ENCODE results near the gene PHF13.
"Not testable (repeated sequence)": the region's sequence is repeated elsewhere in the genome, so short reads cannot be mapped to it uniquely, and the experiment has no call there.

The PHF13 gene

DNA sequence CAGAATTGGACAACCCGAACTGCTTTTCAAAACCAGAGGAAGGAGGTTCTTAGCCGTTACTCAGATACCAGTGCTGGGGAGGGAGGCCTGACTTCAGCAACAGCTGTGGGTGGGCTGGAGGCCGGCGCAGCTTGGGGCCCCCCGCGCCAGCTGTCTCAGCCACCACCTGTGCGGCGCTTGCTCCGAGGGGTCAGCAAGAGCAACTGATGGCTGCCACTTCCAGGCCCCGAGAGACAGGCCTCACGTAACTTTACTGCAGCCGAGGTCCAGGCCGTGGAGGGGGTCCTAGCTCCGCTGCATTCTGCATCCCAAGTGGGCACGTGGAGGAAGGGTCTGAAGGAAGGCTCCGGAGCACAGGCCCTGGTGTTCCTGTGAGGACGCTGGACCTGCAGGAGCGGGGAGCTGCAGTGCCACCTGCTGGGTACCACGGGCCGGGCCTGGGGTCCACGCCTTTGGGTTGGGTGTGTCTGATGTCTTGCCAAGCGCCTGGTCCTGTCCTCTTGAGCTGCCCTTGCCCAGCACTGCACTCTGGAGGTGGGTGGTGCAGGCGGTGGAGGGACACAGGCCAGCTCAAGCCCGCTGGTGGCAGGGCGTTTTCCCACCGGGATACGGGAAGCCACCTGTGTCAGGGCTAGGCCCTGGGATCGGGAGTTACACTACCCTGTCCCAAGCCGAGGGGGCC is 21.0 kb downstream of the PHF13 start:
- H3K4me3 ChIP-seq (ENCODE audit: extremely low read depth, insufficient read depth, low read length, poor library complexity, severe bottlenecking) = no peak overlapping the region
- peaks cover 87% of the 10 kb centered on the region for H3K36me3 ChIP-seq (ENCODE audit: control insufficient read depth, insufficient read depth, low read length)
- no peaks in the 10 kb centered on the region for H3K4me1 ChIP-seq (ENCODE audit: control insufficient read depth, insufficient read depth, low read length, poor library complexity, severe bottlenecking)
- H3K9me3 ChIP-seq (ENCODE audit: control insufficient read depth, low read length) = no peaks in the 10 kb centered on the region
- no peak overlapping the region for H3K27ac ChIP-seq (ENCODE audit: low read depth, low read length, severe bottlenecking)
- WGBS, 2 experiments (ENCODE audit: insufficient coverage in 2 of 2) = 87 to 91% methylated on average over 23 to 27 of the region's 29 CpGs

DNA sequence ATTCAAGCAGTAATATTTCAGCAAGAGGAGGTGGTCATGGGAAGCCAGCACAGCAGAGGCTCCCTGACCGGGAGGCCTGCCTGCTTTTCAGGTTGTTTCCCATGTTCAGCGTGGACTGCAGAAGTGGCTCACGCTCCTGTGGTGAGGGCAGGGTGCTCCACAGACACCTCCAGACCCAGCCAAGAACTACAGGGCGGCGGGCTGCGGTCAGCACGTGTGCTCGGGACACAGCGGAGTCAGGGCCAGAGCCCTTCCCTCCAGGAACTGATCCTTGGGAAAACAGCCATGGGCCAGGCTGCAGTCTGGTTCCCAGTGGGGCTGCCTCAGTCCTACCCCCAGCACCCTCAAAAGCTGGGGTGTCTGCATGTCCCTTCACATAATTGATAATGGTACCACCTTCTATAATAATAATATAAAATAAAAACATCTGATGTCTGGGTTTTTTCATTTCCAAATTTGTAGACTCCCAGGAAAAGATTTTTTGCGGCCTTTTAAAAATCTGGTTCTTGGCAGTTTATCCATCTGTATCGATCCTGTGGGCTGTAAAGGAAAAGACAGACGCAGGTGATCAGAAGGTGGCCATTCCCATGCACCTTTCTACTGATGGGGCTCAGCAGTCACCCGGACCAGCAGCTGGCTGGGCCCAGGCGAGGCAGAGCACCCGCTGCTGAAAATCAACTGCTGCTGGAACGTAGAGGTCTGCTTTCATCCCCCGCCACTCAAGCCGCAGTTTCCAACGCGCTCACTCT is 21.8 kb downstream of the PHF13 start:
- WGBS, 2 experiments (ENCODE audit: insufficient coverage in 2 of 2) = 91 to 92% methylated on average over 17 to 18 of the region's 20 CpGs
- H3K4me3 ChIP-seq (ENCODE audit: extremely low read depth, insufficient read depth, low read length, poor library complexity, severe bottlenecking) = no peak overlapping the region
- H3K4me1 ChIP-seq (ENCODE audit: control insufficient read depth, insufficient read depth, low read length, poor library complexity, severe bottlenecking) = no peaks in the 10 kb centered on the region
- peaks cover 90% of the 10 kb centered on the region for H3K36me3 ChIP-seq (ENCODE audit: control insufficient read depth, insufficient read depth, low read length)
- no peak overlapping the region for H3K27ac ChIP-seq (ENCODE audit: low read depth, low read length, severe bottlenecking)
- H3K9me3 ChIP-seq (ENCODE audit: control insufficient read depth, low read length) = no peaks in the 10 kb centered on the region

DNA sequence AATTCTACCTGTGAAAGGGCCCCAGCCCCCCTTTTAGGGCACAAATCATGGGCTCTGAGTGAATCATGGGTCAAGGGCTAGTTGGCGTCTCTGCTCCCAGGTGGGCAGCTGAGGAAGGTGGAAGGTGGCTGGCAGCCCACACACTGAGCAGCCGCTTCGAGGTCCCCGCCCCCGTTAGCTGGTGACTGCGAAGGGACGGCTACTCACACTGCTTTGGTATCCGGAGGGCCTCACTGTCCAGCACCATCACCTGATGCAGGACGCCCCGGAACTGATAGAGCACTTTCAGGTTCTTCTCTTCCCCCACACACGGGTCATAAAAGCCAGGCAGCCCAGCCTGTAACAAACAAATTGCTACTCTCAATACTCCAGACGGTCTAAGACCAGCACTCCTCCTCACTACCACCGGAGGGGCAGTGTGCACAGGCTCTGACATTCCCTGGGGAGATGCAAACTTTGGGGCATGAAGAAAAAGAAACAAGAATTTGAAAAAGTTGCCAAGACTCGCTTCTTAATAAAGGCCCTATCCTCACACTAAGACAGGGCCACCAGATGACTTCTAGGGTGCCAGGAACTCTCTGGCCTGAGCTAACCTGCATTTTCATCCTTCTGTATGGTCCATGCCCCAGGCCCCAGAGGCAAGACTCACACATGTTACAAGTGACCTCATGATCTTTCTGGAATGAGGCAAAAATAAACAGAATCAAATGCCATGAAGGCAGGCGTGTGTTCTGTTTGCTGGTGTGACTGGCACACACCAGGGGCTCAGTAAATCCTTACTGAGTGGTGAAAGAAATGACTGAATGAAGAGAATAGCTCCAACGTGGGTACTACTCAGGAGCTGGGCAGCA is 22.6 kb downstream of the PHF13 start:
- 91 to 92% methylated on average over 14 of the region's 16 CpGs for WGBS, 2 experiments (ENCODE audit: insufficient coverage in 2 of 2)
- Histone ChIP-seq H3K4me3 (ENCODE audit: extremely low read depth, insufficient read depth, low read length, poor library complexity, severe bottlenecking) (no peak overlapping the region), H3K9me3 (ENCODE audit: control insufficient read depth, low read length) (no peaks in the 10 kb centered on the region), H3K36me3 (ENCODE audit: control insufficient read depth, insufficient read depth, low read length) (peaks cover 90% of the 10 kb centered on the region), H3K27ac (ENCODE audit: low read depth, low read length, severe bottlenecking) (no peak overlapping the region), H3K4me1 (ENCODE audit: control insufficient read depth, insufficient read depth, low read length, poor library complexity, severe bottlenecking) (no peaks in the 10 kb centered on the region)

DNA sequence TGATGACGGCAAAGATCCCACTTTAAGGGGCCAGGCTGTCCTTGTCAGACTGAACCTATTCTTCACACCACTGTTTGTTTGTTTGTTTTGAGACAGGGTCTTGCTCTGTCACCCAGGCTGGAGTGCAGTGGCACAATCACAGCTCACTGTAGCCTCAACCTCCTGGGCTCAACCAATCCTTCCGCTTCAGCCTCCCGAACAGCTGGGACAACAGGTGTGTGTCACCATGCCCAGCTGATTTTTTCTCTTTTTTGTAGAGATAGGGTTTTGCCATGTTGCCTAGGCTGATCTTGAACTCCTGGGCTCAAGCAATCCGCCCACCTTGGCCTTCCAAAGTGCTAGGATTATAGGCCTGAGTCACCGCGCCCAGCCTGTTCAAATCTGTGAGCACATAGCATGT is 23.2 kb downstream of the PHF13 start:
- 91 to 100% methylated on average over 3 to 4 of the region's 6 CpGs for WGBS, 2 experiments (ENCODE audit: insufficient coverage in 2 of 2)
- not testable (repeated sequence) for H3K4me1 ChIP-seq (ENCODE audit: control insufficient read depth, insufficient read depth, low read length, poor library complexity, severe bottlenecking); H3K4me3 ChIP-seq (ENCODE audit: extremely low read depth, insufficient read depth, low read length, poor library complexity, severe bottlenecking); H3K9me3 ChIP-seq (ENCODE audit: control insufficient read depth, low read length); H3K27ac ChIP-seq (ENCODE audit: low read depth, low read length, severe bottlenecking)
- H3K36me3 ChIP-seq (ENCODE audit: control insufficient read depth, insufficient read depth, low read length) = peaks cover 91% of the 10 kb centered on the region

DNA sequence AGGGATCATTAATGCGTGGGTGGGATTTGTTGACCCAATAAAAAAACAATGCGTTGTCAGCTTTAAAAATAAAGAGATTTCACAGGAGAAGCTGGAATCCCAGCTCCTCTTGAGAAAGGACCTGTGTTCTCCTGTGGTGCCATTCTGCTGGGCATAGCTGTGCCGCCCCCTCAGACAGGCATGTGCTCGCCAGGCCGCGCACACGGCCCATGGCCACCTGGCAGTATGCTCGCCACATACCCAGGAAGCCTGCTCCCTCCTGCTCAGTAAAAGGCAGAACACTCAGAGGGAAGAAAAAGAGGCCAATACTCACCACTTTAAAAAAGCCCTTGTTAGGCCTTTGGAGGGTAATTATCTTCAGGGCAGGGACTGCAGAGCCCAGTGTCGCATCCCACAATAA is 24.2 kb downstream of the PHF13 start:
- Histone ChIP-seq H3K9me3 (ENCODE audit: control insufficient read depth, low read length) (no peaks in the 10 kb centered on the region), H3K36me3 (ENCODE audit: control insufficient read depth, insufficient read depth, low read length) (peaks cover 94% of the 10 kb centered on the region), H3K4me3 (ENCODE audit: extremely low read depth, insufficient read depth, low read length, poor library complexity, severe bottlenecking) (no peak overlapping the region), H3K27ac (ENCODE audit: low read depth, low read length, severe bottlenecking) (no peak overlapping the region), H3K4me1 (ENCODE audit: control insufficient read depth, insufficient read depth, low read length, poor library complexity, severe bottlenecking) (no peaks in the 10 kb centered on the region)
- 91 to 99% methylated on average over 6 to 9 of the region's 9 CpGs for WGBS, 2 experiments (ENCODE audit: insufficient coverage in 2 of 2)

DNA sequence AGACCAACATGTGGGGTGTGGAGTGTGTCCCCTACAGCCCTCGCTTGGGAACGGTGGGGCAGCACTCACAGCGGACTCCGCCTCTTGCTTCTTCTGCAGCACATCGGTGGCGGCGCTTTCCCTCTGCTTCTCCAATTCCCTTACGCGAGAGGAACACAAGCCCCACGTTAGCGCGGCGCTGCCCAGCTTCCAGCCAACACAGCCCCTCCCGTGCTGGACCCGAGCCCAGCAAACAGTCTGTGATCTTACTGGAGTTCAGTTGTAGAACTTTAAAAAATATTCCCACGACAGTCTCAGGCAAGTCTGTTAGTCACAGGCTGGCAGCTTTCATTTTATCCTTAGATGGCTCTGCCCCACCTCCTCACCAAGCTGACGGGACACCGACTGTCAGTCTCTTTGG is 24.7 kb downstream of the PHF13 start:
- Histone ChIP-seq H3K4me3 (ENCODE audit: extremely low read depth, insufficient read depth, low read length, poor library complexity, severe bottlenecking) (no peak overlapping the region), H3K36me3 (ENCODE audit: control insufficient read depth, insufficient read depth, low read length) (peaks cover 92% of the 10 kb centered on the region), H3K9me3 (ENCODE audit: control insufficient read depth, low read length) (no peaks in the 10 kb centered on the region), H3K4me1 (ENCODE audit: control insufficient read depth, insufficient read depth, low read length, poor library complexity, severe bottlenecking) (no peaks in the 10 kb centered on the region), H3K27ac (ENCODE audit: low read depth, low read length, severe bottlenecking) (no peak overlapping the region)
- 93 to 95% methylated on average over 14 to 18 of the region's 18 CpGs for WGBS, 2 experiments (ENCODE audit: insufficient coverage in 2 of 2)

DNA sequence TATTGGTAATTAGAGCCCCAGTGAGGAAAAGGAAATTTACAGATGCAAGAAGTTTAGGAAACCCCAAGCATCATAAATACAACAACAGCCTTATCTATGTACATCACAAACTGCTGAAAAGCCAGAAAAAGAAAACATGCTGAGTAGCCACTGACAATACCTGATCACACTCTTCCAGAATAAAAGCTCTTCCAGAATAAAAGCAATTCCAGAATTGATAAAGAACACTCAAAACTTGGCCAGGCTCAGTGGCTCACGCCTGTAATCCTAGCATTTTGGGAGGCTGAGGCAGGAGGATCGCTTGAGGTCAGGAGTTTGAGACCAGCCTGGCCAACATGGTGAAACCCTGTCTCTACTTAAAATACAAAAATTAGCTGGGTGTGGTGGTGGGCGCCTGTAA is 27.3 kb downstream of the PHF13 start:
- peaks cover 93% of the 10 kb centered on the region for H3K36me3 ChIP-seq (ENCODE audit: control insufficient read depth, insufficient read depth, low read length)
- H3K27ac ChIP-seq (ENCODE audit: low read depth, low read length, severe bottlenecking); H3K4me3 ChIP-seq (ENCODE audit: extremely low read depth, insufficient read depth, low read length, poor library complexity, severe bottlenecking); H3K4me1 ChIP-seq (ENCODE audit: control insufficient read depth, insufficient read depth, low read length, poor library complexity, severe bottlenecking); H3K9me3 ChIP-seq (ENCODE audit: control insufficient read depth, low read length): not testable (repeated sequence)
- 73 to 84% methylated on average over 2 to 3 of the region's 3 CpGs for WGBS, 2 experiments (ENCODE audit: insufficient coverage in 2 of 2)

DNA sequence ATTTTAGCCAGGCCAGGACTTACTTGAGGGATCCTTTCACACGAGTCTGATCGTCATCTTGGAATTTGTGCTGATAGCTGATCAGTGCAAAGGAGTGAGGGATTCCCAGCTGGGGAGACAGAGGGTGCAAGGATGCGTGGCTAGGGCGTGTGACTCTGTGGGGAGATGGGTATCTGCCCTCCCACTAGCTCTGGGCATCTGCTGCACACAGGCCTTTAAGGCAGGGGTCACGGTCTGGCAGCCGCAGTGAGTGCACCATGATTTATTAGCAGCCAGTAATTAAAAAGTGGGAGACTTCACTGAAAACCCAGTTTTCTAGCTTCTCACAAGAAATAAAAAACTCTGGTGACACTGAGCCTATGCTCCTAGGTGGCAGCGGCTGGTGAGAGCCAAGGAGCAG is 31.5 kb downstream of the PHF13 start:
- Histone ChIP-seq H3K27ac (ENCODE audit: low read depth, low read length, severe bottlenecking) (no peak overlapping the region), H3K4me1 (ENCODE audit: control insufficient read depth, insufficient read depth, low read length, poor library complexity, severe bottlenecking) (no peaks in the 10 kb centered on the region), H3K9me3 (ENCODE audit: control insufficient read depth, low read length) (no peaks in the 10 kb centered on the region), H3K4me3 (ENCODE audit: extremely low read depth, insufficient read depth, low read length, poor library complexity, severe bottlenecking) (no peak overlapping the region), H3K36me3 (ENCODE audit: control insufficient read depth, insufficient read depth, low read length) (peaks cover 66% of the 10 kb centered on the region)
- 95 to 98% methylated on average over 7 of the region's 7 CpGs for WGBS, 2 experiments (ENCODE audit: insufficient coverage in 2 of 2)

DNA sequence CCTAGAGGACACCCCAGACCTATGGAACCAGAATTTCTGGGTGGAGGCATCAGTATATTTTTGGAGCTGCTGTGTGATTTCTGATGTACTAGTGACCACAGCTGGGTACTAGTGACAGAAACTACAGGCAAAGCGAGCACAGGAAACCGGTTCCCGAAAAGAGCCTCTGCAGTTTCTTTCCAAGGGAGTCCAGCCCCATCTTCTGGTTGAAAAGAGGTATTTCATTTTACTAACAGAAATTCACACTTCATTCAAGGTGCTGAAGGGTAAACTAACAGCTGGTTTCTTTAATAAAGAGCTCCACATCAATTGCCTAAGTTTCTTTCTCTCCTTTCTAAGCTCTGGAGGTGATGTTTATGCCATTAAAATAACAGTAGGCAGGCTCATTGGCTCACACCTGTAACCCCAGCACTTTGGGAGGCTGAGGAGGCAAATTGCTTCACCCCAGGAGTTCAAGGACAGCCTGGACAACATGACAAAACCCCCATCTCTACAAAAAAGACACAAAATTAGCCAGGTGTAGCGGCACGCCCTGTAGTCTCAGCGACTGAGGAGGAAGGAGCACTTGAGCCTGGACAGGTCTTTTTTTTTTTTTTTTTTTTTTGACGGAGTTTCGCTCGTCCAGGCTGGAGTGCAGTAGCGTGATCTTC is 33.1 kb downstream of the PHF13 start:
- Histone ChIP-seq H3K4me3 (ENCODE audit: extremely low read depth, insufficient read depth, low read length, poor library complexity, severe bottlenecking) (no peak overlapping the region), H3K4me1 (ENCODE audit: control insufficient read depth, insufficient read depth, low read length, poor library complexity, severe bottlenecking) (no peaks in the 10 kb centered on the region), H3K9me3 (ENCODE audit: control insufficient read depth, low read length) (no peaks in the 10 kb centered on the region), H3K27ac (ENCODE audit: low read depth, low read length, severe bottlenecking) (no peak overlapping the region), H3K36me3 (ENCODE audit: control insufficient read depth, insufficient read depth, low read length) (peaks cover 69% of the 10 kb centered on the region)
- 63 to 67% methylated on average over 3 to 4 of the region's 10 CpGs for WGBS, 2 experiments (ENCODE audit: insufficient coverage in 2 of 2)

DNA sequence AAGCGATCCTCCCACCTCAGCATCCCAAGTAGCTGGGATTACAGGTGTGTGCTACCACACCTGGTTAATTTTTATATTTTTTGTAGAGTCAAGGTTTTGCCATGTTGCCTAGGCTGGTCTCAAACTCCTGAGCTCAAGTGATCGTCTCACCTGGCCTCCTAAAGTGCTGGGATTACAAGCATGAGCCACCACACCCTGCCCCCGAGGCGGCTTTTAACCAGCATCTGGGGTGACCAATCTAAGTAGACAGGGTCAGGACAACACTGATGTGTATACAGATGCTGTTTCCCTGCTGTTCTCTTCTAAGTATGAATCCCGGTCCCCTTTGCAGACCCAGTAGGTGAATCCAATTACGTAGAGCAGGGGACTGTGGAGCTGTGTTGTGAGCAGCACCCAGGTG is 35.0 kb downstream of the PHF13 start:
- no peak overlapping the region for H3K27ac ChIP-seq (ENCODE audit: low read depth, low read length, severe bottlenecking)
- peaks cover 69% of the 10 kb centered on the region for H3K36me3 ChIP-seq (ENCODE audit: control insufficient read depth, insufficient read depth, low read length)
- 77 to 91% methylated on average over 5 to 6 of the region's 6 CpGs for WGBS, 2 experiments (ENCODE audit: insufficient coverage in 2 of 2)
- no peaks in the 10 kb centered on the region for H3K9me3 ChIP-seq (ENCODE audit: control insufficient read depth, low read length)
- H3K4me3 ChIP-seq (ENCODE audit: extremely low read depth, insufficient read depth, low read length, poor library complexity, severe bottlenecking) = no peak overlapping the region
- H3K4me1 ChIP-seq (ENCODE audit: control insufficient read depth, insufficient read depth, low read length, poor library complexity, severe bottlenecking) = no peaks in the 10 kb centered on the region
